ENCODE measurements around the gene GAD1. TPM values are rescaled to one million over a fixed set of nuclear protein-coding genes. Genes with fewer than 3 reads are reported as not detected.

GAD1 gene
- total RNA-seq, 2 donors from 2014 or later: 12.8 to 26.3 TPM

- Histone ChIP-seq H3K4me1 (ENCODE audit: control insufficient read depth, insufficient read depth, low read length) (no peaks in the 10 kb centered on the region), H3K9ac (ENCODE audit: extremely low read depth, low read length, poor library complexity, severe bottlenecking) (no peak overlapping the region), H3K4me3 (ENCODE audit: low read length) (no peak overlapping the region), H3K9me3 (ENCODE audit: control insufficient read depth, low read length) (no peaks in the 10 kb centered on the region), H3K36me3 (ENCODE audit: control insufficient read depth, insufficient read depth, low read length) (peaks cover 7% of the 10 kb centered on the region), H3K27me3 (ENCODE audit: control insufficient read depth, insufficient read depth, low read length, poor library complexity, severe bottlenecking) (peaks cover 12% of the 10 kb centered on the region), H3K27ac (ENCODE audit: low read depth, low read length) (no peak overlapping the region)
- no peak for DNase-seq
- H3K27me3 Mint-ChIP-seq (ENCODE audit: insufficient read depth): peaks cover 28% of the 10 kb centered on the region
- peaks cover 27% of the 10 kb centered on the region for H3K36me3 Mint-ChIP-seq (ENCODE audit: low read depth)
- H3K9me3 Mint-ChIP-seq: no peaks in the 10 kb centered on the region
- 94 to 96% methylated on average over 6 of the region's 6 CpGs for WGBS, 2 experiments (ENCODE audit: insufficient coverage in 1 of 2, insufficient read length in 1 of 2)
- TF ChIP-seq CTCF (conservative IDR thresholded peaks at IDR 0.05): no peak
- no peak overlapping the region for H3K27ac Mint-ChIP-seq
- no peak overlapping the region for H3K4me3 Mint-ChIP-seq
- H3K4me1 Mint-ChIP-seq: peaks cover 2% of the 10 kb centered on the region
These were observed 11.3 kb downstream of the GAD1 start for GRCh38 chr2:170827841-170828532.

GRCh38 chr2:170828533-170828916 is 11.8 kb downstream of the GAD1 start:
- peaks cover 25% of the 10 kb centered on the region for H3K27me3 Mint-ChIP-seq (ENCODE audit: insufficient read depth)

GRCh38 chr2:170829036-170829435 is 12.3 kb downstream of the GAD1 start:
- peaks cover 2% of the 10 kb centered on the region for H3K4me1 Mint-ChIP-seq
- WGBS, 2 experiments (ENCODE audit: insufficient coverage in 1 of 2, insufficient read length in 1 of 2): 83 to 100% methylated on average over 2 of the region's 2 CpGs
- Histone ChIP-seq H3K36me3 (ENCODE audit: control insufficient read depth, insufficient read depth, low read length) (peaks cover 7% of the 10 kb centered on the region), H3K4me1 (ENCODE audit: control insufficient read depth, insufficient read depth, low read length) (no peaks in the 10 kb centered on the region), H3K4me3 (ENCODE audit: low read length) (no peak overlapping the region), H3K27me3 (ENCODE audit: control insufficient read depth, insufficient read depth, low read length, poor library complexity, severe bottlenecking) (peaks cover 8% of the 10 kb centered on the region), H3K9ac (ENCODE audit: extremely low read depth, low read length, poor library complexity, severe bottlenecking) (no peak overlapping the region), H3K9me3 (ENCODE audit: control insufficient read depth, low read length) (no peaks in the 10 kb centered on the region), H3K27ac (ENCODE audit: low read depth, low read length) (no peak overlapping the region)
- DNase-seq: no peak
- H3K9me3 Mint-ChIP-seq: no peaks in the 10 kb centered on the region
- TF ChIP-seq CTCF (conservative IDR thresholded peaks at IDR 0.05): no peak
- no peak overlapping the region for H3K27ac Mint-ChIP-seq
- peaks cover 20% of the 10 kb centered on the region for H3K27me3 Mint-ChIP-seq (ENCODE audit: insufficient read depth)
- no peak overlapping the region for H3K4me3 Mint-ChIP-seq
- H3K36me3 Mint-ChIP-seq (ENCODE audit: low read depth): peaks cover 30% of the 10 kb centered on the region

More at GRCh38 chr2:170828533-170828916, 11.8 kb downstream of the GAD1 start:
- H3K27ac Mint-ChIP-seq: no peak overlapping the region
- no peaks in the 10 kb centered on the region for H3K9me3 Mint-ChIP-seq
- Histone ChIP-seq H3K27ac (ENCODE audit: low read depth, low read length) (no peak overlapping the region), H3K4me1 (ENCODE audit: control insufficient read depth, insufficient read depth, low read length) (no peaks in the 10 kb centered on the region), H3K36me3 (ENCODE audit: control insufficient read depth, insufficient read depth, low read length) (peaks cover 7% of the 10 kb centered on the region), H3K9ac (ENCODE audit: extremely low read depth, low read length, poor library complexity, severe bottlenecking) (no peak overlapping the region), H3K9me3 (ENCODE audit: control insufficient read depth, low read length) (no peaks in the 10 kb centered on the region), H3K4me3 (ENCODE audit: low read length) (no peak overlapping the region), H3K27me3 (ENCODE audit: control insufficient read depth, insufficient read depth, low read length, poor library complexity, severe bottlenecking) (peaks cover 12% of the 10 kb centered on the region)
- DNase-seq: no peak
- 89 to 92% methylated on average over 5 of the region's 5 CpGs for WGBS, 2 experiments (ENCODE audit: insufficient coverage in 1 of 2, insufficient read length in 1 of 2)
- no peak for TF ChIP-seq CTCF (conservative IDR thresholded peaks at IDR 0.05)
- H3K36me3 Mint-ChIP-seq (ENCODE audit: low read depth): peaks cover 30% of the 10 kb centered on the region
- H3K4me3 Mint-ChIP-seq: no peak overlapping the region
- peaks cover 2% of the 10 kb centered on the region for H3K4me1 Mint-ChIP-seq

All from endodermal cell (in vitro differentiated cells).